Epithelial cell of proximal tubule (primary cell): ENCODE data around the gene B9D2. TPM values are rescaled to one million over a fixed set of nuclear protein-coding genes. Genes with fewer than 3 reads are reported as not detected.
A peak's percentile ranks its signal among the peaks of the same experiment; 100 is the strongest.

Source experiments
- DNase-seq: peaks from one replicate; pipeline ENCODE4 v3.0.0-alpha.2; 2011; ENCODE audit warnings: low read depth
- H3K4me3 ChIP-seq: 2 replicates; pipeline ENCODE4 v1.5.1; 2011; ENCODE audit warnings: low read depth, mild to moderate bottlenecking, low read length
- total RNA-seq: library from RNA; depleted of rRNA; stranded (reverse); fragments of >200 nt; gene quantifications from 2 replicates; pipeline ENCODE4 v1.2.3, GENCODE V29; 2015
- TF ChIP-seq, protein P1 (sequence below): conservative IDR thresholded peaks from 2 replicates; pipeline ENCODE4 v1.5.1; 2012; ENCODE audit warnings: low read depth, mild to moderate bottlenecking, low read length

The B9D2 gene
- total RNA-seq, 1 donor from 2014 or later = 5.3 TPM

DNA sequence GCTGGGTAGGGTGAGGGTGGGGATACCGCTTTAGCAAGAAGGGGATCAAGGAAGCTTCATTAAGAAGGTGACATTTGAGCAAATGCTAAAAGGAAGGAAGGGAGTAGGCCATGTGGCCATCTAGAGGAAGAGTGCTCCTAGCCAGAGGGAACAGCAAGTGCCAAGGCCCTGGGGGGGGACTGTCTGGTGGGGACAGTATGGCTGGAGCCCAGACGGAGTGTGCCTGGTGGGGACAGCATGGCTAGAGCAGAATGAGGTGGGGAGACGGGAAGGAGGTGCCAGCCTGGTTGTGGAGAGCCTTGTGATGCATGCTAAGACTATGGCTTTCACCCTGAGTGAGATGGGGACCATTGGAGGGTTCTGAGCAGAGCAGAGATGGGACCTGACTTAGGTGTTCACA is 8.1 kb downstream of the B9D2 start:
- no peak for DNase-seq
- no peak overlapping the region for H3K4me3 ChIP-seq
- TF ChIP-seq, protein P1, sequence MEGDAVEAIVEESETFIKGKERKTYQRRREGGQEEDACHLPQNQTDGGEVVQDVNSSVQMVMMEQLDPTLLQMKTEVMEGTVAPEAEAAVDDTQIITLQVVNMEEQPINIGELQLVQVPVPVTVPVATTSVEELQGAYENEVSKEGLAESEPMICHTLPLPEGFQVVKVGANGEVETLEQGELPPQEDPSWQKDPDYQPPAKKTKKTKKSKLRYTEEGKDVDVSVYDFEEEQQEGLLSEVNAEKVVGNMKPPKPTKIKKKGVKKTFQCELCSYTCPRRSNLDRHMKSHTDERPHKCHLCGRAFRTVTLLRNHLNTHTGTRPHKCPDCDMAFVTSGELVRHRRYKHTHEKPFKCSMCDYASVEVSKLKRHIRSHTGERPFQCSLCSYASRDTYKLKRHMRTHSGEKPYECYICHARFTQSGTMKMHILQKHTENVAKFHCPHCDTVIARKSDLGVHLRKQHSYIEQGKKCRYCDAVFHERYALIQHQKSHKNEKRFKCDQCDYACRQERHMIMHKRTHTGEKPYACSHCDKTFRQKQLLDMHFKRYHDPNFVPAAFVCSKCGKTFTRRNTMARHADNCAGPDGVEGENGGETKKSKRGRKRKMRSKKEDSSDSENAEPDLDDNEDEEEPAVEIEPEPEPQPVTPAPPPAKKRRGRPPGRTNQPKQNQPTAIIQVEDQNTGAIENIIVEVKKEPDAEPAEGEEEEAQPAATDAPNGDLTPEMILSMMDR = no peak

DNA sequence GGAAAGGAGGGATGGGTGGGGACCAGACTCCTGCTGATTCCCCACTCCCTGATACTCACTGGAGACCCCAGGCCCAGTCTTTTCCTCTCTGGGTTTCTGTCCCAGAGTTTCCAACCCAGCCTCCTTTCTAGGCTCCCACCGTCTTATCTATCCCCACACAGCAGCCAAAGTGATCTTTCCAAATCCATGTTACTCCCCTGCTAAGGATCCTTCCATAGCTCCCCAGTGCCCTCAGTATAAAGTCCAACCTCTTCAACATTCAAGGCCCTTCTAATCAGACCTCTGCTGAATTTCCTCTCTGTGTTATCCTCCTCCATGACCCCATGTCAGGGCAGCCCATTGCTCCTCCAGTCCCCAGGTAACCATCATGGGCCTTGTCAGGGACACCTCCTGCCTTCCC is 8.9 kb downstream of the B9D2 start:
- no peak overlapping the region for H3K4me3 ChIP-seq
- DNase-seq = no peak
- TF ChIP-seq, protein P1 = no peak

DNA sequence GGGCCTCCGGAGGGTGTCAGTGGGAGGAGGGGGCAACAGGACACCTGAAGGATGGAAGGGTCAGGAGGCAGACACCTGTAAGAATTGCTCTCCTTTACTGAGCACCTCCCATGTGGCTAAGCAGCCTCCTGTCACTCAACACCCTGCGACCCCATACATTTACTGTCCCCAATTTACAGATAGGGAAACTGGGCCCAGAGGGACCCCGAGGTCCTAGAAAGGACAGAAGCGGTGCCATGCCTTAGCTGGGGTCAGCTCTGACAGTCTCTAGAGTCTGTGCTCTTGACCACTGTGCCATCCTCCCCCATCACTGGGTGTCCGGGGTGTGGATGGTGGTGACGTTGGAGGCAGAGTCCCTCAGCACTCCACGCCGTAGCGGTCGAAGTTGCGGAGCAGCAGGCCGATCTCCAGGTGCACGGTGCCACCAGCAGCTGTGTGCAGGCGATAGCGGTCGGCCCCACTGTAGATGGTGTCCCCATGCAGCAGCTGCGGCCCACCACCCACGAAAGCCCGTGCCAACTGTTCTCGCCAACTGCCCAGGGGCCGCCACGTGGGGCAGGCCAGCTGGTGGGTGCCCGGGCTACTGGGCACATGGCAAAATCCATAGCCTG is 9.5 kb downstream of the B9D2 start:
- no peak for DNase-seq
- peak overlapping the region; percentile 93 for H3K4me3 ChIP-seq
- TF ChIP-seq, protein P1 = no peak

DNA sequence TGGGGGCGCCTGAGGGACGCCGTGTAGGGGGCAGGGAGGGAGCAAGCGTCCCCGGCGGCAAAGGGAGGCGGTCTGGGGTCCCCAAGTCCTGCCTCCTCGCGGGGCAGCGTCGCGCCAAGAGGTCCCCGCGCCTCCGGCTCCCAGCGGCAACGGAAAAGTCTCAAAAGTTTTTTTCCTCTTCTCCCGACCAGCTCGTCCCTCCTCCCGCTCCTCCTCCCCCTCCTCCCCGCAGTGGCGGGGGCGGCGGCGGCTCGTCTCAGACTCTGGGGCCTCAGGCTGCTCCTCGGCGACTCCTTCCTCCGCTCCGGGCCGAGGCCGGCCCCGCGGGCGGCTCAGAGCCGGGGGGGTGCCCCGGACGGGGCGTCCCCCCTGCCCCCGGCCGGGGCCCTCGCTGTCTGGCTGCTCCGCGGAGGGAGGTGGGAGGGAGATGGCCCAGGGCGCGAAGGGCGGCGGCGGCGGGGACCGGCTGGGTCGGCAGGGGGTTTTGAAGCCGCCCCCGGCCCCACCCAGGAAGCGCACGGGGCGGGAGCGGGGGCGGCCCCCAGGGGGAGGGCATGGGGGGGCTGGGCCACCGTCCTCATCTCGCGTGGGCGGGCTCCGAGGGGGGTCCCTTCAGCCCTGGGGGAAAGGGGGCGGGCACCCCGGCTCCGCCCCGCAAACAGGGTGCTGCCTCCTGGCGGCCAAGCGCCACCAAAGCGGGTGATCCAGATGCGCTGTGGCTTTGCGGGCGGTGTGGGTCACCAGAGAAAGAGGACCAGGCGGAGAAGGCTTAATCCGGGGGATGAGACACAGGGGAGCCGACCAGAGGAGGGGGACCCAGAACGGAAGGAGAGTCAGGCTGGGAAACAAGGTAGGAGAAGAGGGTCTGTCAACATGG is 10.2 kb downstream of the B9D2 start, which contains the start of gene TGFB1:
TGFB1 (minus strand) TSS at position 457 of the 877 bp plus-strand sequence. CDS start 878 bp downstream, outside the sequence.
- DNase-seq = no peak
- peak within 1 kb of the TSS; percentile 93 for H3K4me3 ChIP-seq
- TF ChIP-seq, protein P1 = peak; percentile 79

DNA sequence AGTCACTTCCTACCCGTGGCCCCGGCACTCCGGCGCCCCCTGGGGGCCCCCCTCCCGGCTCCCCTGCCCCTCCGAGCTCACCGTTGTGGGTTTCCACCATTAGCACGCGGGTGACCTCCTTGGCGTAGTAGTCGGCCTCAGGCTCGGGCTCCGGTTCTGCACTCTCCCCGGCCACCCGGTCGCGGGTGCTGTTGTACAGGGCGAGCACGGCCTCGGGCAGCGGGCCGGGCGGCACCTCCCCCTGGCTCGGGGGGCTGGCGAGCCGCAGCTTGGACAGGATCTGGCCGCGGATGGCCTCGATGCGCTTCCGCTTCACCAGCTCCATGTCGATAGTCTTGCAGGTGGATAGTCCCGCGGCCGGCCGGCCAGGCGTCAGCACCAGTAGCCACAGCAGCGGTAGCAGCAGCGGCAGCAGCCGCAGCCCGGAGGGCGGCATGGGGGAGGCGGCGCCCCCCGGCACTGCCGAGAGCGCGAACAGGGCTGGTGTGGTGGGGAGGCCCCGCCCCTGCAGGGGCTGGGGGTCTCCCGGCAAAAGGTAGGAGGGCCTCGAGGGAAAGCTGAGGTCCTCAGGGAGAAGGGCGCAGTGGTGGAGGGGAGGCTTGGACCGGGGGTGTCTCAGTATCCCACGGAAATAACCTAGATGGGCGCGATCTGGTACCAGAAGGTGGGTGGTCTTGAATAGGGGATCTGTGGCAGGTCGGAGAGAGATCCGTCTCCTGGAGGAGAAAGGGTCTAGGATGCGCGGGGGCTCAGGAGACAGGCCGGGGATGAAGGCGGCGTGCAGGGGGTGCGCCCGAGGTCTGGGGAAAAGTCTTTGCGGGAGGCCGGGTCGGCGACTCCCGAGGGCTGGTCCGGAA is 11.1 kb downstream of the B9D2 start:
- H3K4me3 ChIP-seq = peak overlapping the region; percentile 93
- TF ChIP-seq, protein P1 = peak; percentile 65
- no peak for DNase-seq

DNA sequence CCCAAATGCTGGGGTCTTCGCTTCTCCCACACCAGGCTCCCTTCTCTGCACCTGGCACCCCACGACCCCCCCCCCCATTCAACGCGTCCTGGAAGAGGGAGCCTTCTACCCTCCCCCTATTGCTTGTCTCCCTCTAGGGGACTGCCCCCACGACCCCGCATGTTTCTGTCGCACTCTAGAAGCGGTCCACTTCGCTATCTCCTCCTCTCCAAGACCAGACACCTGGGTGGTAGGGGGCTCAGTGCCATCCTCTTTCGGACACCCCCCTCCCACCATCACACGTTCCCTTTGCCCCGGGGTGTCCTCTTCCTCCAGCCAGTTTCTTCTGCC is 11.7 kb downstream of the B9D2 start:
- TF ChIP-seq, protein P1 = no peak
- peak overlapping the region; percentile 93 for H3K4me3 ChIP-seq
- DNase-seq = no peak
